A549 treated with AZD9567 at 1 μM for 4 hours (cell line): ENCODE measurements around the gene RIF1. TPM values are rescaled to one million over a fixed set of nuclear protein-coding genes. Genes with fewer than 3 reads are reported as not detected.

ENCODE experiments used
- total RNA-seq: library from RNA; stranded (reverse); fragments of 200-300 nt; extraction: Qiagen RNA extraction; gene quantifications from 5 replicates; pipeline ENCODE4 v1.2.3, GENCODE V29; 2022; ENCODE audit not compliant: insufficient read depth

RIF1 gene
- total RNA-seq: 14.9 to 23.5 TPM (median 18.9 TPM) in 5 replicates

DNA sequence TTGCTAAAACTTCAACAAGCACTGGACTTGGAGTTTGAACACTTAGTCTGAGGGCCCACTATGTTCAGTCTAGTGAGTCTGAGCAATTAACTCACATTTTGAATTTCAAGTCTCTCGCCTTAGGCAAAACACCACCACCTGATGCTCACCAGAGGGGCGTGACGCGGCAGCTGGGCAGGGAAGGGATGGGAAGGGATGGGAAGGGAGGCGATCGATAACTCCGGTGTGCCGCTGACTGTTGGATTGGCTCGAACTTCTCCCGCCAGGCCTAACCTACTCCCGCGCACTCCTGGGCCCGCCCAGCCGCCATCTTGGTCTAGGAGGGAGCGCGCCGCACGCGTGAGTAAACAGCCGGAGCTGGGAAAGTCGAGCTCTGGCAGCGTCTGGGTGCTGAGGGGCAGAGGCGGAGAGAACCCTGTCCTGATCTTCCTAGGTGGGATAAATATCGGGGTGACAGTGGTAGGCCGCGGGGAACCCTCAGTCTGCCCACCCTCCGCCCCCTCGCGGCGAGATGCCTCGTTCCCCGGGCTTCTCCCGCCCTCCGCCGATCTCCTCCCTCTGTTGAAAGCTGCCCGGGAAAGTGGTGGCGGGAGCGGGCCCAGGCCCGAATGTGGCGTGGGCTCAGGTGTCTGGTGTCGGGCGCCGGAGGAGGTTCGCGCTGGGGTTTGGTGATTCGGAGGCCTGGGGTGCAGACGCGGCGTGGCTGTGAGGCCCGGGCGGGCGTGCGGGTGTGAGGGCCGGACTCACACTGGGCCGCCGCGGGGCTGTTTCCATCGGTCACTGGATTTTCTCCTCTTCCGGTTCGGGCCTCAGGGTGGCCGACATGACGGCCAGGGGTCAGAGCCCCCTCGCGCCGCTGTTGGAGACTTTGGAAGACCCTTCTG lies at the start of gene RIF1:
RIF1 (plus strand) TSS at position 302 of the 884 bp plus-strand sequence; CDS start at position 824, 522 bp downstream.

Other genes starting within 250 kb of the RIF1 start
- 2.1 to 3.8 TPM (median 3.0 TPM) in 5 replicates for gene RBM43, start 148.0 kb upstream of the RIF1 start, total RNA-seq
- gene NMI, start 120.2 kb upstream of the RIF1 start, total RNA-seq: 10.8 to 14.9 TPM (median 11.1 TPM) in 5 replicates
- gene TNFAIP6, start 52.3 kb upstream of the RIF1 start, total RNA-seq: 0.70 to 1.0 TPM (median 0.83 TPM) in 4 of 5 replicates, not detected in the other